Keratinocyte (primary cell): Measurements from ENCODE around the gene ANKS6.

Source experiments
- EZH2 ChIP-seq: IDR thresholded peaks from one replicate; pipeline ENCODE4 v1.6.1; 2012; ENCODE audit warnings: inconsistent platforms, mild to moderate bottlenecking, low read length, moderate library complexity
- TF ChIP-seq, protein P1 (sequence below), 3 experiments: IDR thresholded peaks in 1 of 3; conservative IDR thresholded peaks in 1 of 3; optimal IDR thresholded peaks in 1 of 3; 2 replicates in 2 of 3; 3 replicates in 1 of 3; pipeline versions ENCODE3 to v1.5.1; 2011; ENCODE audit warnings: low read length in 3 of 3, mild to moderate bottlenecking in 3 of 3, moderate library complexity in 2 of 3, control low read depth in 1 of 3, inconsistent platforms in 1 of 3; ENCODE audit not compliant: insufficient read depth in 2 of 3; ENCODE audit errors: extremely low read depth in 1 of 3

DNA sequence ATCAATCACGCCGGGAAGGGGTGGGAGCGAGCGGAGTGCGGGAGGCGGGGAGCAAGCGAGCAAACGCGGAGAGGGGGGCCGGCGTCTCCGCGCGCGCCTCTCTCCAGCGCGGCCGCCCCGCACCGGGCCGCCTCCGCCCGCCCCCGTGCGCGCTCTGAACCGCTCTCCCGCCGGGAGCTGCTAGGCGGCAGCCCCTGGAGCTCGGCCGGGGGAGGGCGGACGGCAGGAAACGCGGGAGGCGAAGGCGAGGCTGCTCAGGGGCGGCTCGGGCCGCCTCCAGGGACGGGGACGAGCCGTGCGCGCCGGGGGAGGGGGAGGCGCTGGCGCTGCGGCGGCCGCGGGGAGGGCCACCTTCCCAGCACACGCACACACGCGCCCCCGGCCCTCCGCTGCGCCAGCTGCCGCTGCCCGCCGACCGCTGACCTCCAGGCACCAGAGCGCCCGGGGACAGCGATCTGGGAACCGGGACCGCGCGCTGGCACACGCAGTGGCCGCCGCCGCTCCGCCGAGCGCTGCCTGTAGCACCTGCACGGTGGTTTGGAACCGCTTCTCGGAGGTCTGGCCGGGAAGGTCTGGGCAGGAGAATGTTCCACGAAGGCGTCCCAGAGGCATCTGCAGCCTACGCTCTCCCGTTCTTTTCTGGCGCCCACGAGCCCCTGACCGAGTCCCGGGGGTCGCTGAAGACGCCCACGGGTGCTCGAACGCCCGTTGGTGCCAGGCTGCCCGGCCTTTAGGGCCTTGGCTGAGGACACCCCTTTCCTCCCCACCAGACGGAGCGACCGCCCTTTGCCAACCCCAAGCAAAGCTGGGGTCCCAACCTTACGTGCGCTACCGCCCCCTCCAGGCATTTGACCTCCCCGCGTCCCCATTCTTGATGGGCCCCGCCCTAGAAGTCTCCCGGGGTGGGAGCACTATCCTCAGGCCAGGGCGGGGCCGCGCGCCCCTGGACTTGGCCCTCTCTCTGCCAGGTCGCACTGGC, 87.1 kb downstream of the ANKS6 start, which contains the start of gene GABBR2:
- TF ChIP-seq, protein P1, sequence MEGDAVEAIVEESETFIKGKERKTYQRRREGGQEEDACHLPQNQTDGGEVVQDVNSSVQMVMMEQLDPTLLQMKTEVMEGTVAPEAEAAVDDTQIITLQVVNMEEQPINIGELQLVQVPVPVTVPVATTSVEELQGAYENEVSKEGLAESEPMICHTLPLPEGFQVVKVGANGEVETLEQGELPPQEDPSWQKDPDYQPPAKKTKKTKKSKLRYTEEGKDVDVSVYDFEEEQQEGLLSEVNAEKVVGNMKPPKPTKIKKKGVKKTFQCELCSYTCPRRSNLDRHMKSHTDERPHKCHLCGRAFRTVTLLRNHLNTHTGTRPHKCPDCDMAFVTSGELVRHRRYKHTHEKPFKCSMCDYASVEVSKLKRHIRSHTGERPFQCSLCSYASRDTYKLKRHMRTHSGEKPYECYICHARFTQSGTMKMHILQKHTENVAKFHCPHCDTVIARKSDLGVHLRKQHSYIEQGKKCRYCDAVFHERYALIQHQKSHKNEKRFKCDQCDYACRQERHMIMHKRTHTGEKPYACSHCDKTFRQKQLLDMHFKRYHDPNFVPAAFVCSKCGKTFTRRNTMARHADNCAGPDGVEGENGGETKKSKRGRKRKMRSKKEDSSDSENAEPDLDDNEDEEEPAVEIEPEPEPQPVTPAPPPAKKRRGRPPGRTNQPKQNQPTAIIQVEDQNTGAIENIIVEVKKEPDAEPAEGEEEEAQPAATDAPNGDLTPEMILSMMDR (optimal IDR thresholded peaks at IDR 0.05 in 1 of 3, IDR thresholded peaks at IDR 0.05 in 1 of 3, conservative IDR thresholded peaks at IDR 0.05 in 1 of 3; ENCODE audit: extremely low read depth in 1 of 3, insufficient read depth in 2 of 3, low read length in 3 of 3), result no peak
- peak; percentile 75 for TF ChIP-seq EZH2
